IMR-90 (cell line): ENCODE data around the gene TNS3. TPM values are rescaled to one million over a fixed set of nuclear protein-coding genes. Genes with fewer than 3 reads are reported as not detected.

ENCODE experiments used
- ATAC-seq: fragments of 200-7000 bp; cut with Tn5 transposase; 2 replicates; pipeline ENCODE4 v1.9.1; 2020; ENCODE audit warnings: low read depth, mild to moderate bottlenecking, moderate library complexity
- BruUV-seq: library from RNA; stranded (reverse); fragments of 400-500 nt; replicated peaks from 2 replicates; lab custom pipeline; 2021; lab: Mats Ljungman, UMichigan
- CTCF ChIA-PET: fragments of 300-600 bp; formaldehyde crosslinking; extraction: SDS; loops from one replicate; lab custom pipeline; 2021; ENCODE audit warnings: antibody characterized with exemption; lab: Yijun Ruan, JAX
- POLR2A ChIA-PET: fragments of 300-600 bp; sonication (Branson Sonifier 250); formaldehyde crosslinking; loops from one replicate; lab custom pipeline; 2022; ENCODE audit warnings: antibody characterized with exemption; ENCODE audit not compliant: unreplicated experiment; lab: Charles Lee
- DNase-seq: peaks from one replicate; pipeline ENCODE4 v3.0.0; 2013
- H2AFZ ChIP-seq: replicated peaks from 2 replicates; pipeline ENCODE3; 2013; ENCODE audit warnings: low read length, mild to moderate bottlenecking; ENCODE audit not compliant: poor library complexity
- H2AK5ac ChIP-seq: 2 replicates; pipeline ENCODE4 v1.6.1; 2013; ENCODE audit warnings: low read depth, low read length, inconsistent platforms
- H2AK9ac ChIP-seq: replicated peaks from 2 replicates; pipeline ENCODE3; 2013; ENCODE audit warnings: mild to moderate bottlenecking, low read depth, low read length, moderate library complexity; ENCODE audit not compliant: poor library complexity
- H2BK120ac ChIP-seq: 2 replicates; pipeline ENCODE4 v1.6.1; 2013; ENCODE audit warnings: low read depth, low read length, inconsistent platforms
- H2BK15ac ChIP-seq: 3 replicates; pipeline ENCODE4 v1.6.1; 2013; ENCODE audit warnings: low read depth, low read length, inconsistent platforms
- H2BK20ac ChIP-seq: 2 replicates; pipeline ENCODE4 v1.6.1; 2013; ENCODE audit warnings: low read depth, mild to moderate bottlenecking, inconsistent platforms, low read length, moderate library complexity
- H2BK5ac ChIP-seq: 2 replicates; pipeline ENCODE4 v1.6.1; 2013; ENCODE audit warnings: mild to moderate bottlenecking, low read depth, low read length, inconsistent platforms; ENCODE audit not compliant: poor library complexity, severe bottlenecking
- H3K14ac ChIP-seq: replicated peaks from 2 replicates; pipeline ENCODE4 v1.6.1; 2013; ENCODE audit warnings: low read depth, low read length, inconsistent platforms
- H3K18ac ChIP-seq: 2 replicates; pipeline ENCODE4 v1.6.1; 2013; ENCODE audit warnings: low read depth, low read length, control low read depth
- H3K23ac ChIP-seq: 2 replicates; pipeline ENCODE4 v1.6.1; 2013; ENCODE audit warnings: low read depth, low read length, inconsistent platforms
- H3K27ac ChIP-seq: 2 replicates; pipeline ENCODE4 v1.5.1; 2013; ENCODE audit warnings: mild to moderate bottlenecking, control low read depth, low read length; ENCODE audit not compliant: insufficient read depth
- H3K27me3 ChIP-seq: 2 replicates; pipeline ENCODE4 v1.6.1; 2013; ENCODE audit warnings: low read length; ENCODE audit not compliant: control insufficient read depth, insufficient read depth
- H3K36me3 ChIP-seq: 2 replicates; pipeline ENCODE4 v1.6.1; 2013; ENCODE audit warnings: low read length, mixed read lengths; ENCODE audit not compliant: control insufficient read depth, insufficient read depth
- H3K4ac ChIP-seq: 2 replicates; pipeline ENCODE4 v1.6.1; 2013; ENCODE audit warnings: low read depth, low read length, inconsistent platforms
- H3K4me1 ChIP-seq: 2 replicates; pipeline ENCODE4 v1.6.1; 2013; ENCODE audit warnings: low read length, mixed read lengths; ENCODE audit not compliant: control insufficient read depth, insufficient read depth
- H3K4me2 ChIP-seq: 2 replicates; pipeline ENCODE4 v1.6.1; 2013; ENCODE audit warnings: low read depth, mild to moderate bottlenecking, control low read depth, low read length, moderate library complexity
- H3K4me3 ChIP-seq: 2 replicates; pipeline ENCODE4 v1.5.1; 2013; ENCODE audit warnings: low read depth, mild to moderate bottlenecking, control low read depth, low read length, moderate library complexity; ENCODE audit not compliant: insufficient read depth
- H3K56ac ChIP-seq: 2 replicates; pipeline ENCODE4 v1.6.1; 2013; ENCODE audit warnings: low read length, inconsistent platforms; ENCODE audit not compliant: insufficient read depth; ENCODE audit errors: extremely low read depth
- H3K79me1 ChIP-seq, 2 experiments: 2 replicates each; pipeline ENCODE4 v1.6.1; 2013; ENCODE audit warnings: low read length in 2 of 2, inconsistent platforms in 1 of 2, low read depth in 1 of 2
- H3K9ac ChIP-seq: 2 replicates; pipeline ENCODE4 v1.6.1; 2013; ENCODE audit warnings: low read depth, low read length, control low read depth
- H3K9me1 ChIP-seq: 2 replicates; pipeline ENCODE4 v1.6.1; 2013; ENCODE audit warnings: low read length, inconsistent platforms; ENCODE audit not compliant: insufficient read depth
- H3K9me3 ChIP-seq: 2 replicates; pipeline ENCODE4 v1.6.1; 2013; ENCODE audit warnings: low read length; ENCODE audit not compliant: control insufficient read depth, insufficient read depth
- H4K20me1 ChIP-seq: 2 replicates; pipeline ENCODE4 v1.6.1; 2013; ENCODE audit warnings: low read length, inconsistent platforms; ENCODE audit not compliant: insufficient read depth
- H4K5ac ChIP-seq: 2 replicates; pipeline ENCODE4 v1.6.1; 2013; ENCODE audit warnings: mild to moderate bottlenecking, low read depth, low read length, control low read depth
- H4K8ac ChIP-seq, 2 experiments: 2 replicates each; pipeline ENCODE4 v1.6.1; 2013; ENCODE audit warnings: low read depth in 2 of 2, low read length in 2 of 2, control low read depth in 1 of 2, inconsistent platforms in 1 of 2
- H4K91ac ChIP-seq: 2 replicates; pipeline ENCODE4 v1.6.1; 2013; ENCODE audit warnings: low read depth, low read length, inconsistent platforms; ENCODE audit not compliant: insufficient read depth
- CEBPB ChIP-seq: IDR thresholded peaks from 2 replicates; pipeline ENCODE4 v1.6.1; 2012; ENCODE audit warnings: low read depth, low read length, improper control_type of control experiment
- CTCF ChIP-seq: conservative IDR thresholded peaks from 2 replicates; pipeline ENCODE4 v1.5.1; 2012; ENCODE audit warnings: mild to moderate bottlenecking, low read depth, low read length, improper control_type of control experiment
- FOS ChIP-seq: fragments of 150-350 bp; IDR thresholded peaks from 2 replicates; pipeline ENCODE4 v1.6.1; 2016; ENCODE audit warnings: low read depth, low read length
- NFE2L2 ChIP-seq: fragments of 150-350 bp; IDR thresholded peaks from 2 replicates; pipeline ENCODE4 v1.6.1; 2016; ENCODE audit warnings: low read depth, mild to moderate bottlenecking, low read length
- POLR2A ChIP-seq: IDR thresholded peaks from 2 replicates; pipeline ENCODE4 v1.6.1; 2012; ENCODE audit warnings: mild to moderate bottlenecking, low read depth, low read length
- RAD21 ChIP-seq: IDR thresholded peaks from 2 replicates; pipeline ENCODE4 v1.6.1; 2012; ENCODE audit warnings: low read length, improper control_type of control experiment
- WGBS, 2 experiments: methylation state at CpG; one replicate each; pipeline versions ENCODE4 v1.1.5 to v1.1.7; 2013; ENCODE audit warnings: missing lambda C conversion rate in 2 of 2; ENCODE audit not compliant: insufficient read length in 1 of 2; ENCODE audit errors: extremely low coverage in 2 of 2; 5-methylcytosine and 5-hydroxymethylcytosine counted together
- dilution Hi-C: fragments of 300-500 bp; cut with HindIII; formaldehyde crosslinking; loops from one replicate; pipeline ENCODE4 v1.14.3; 2018; ENCODE audit warnings: low sequenced_read_pairs; ENCODE audit not compliant: unreplicated experiment
- in situ Hi-C: fragments of 300-500 bp; cut with MboI; formaldehyde crosslinking; loops from 3 replicates; pipeline ENCODE4 v1.14.3; 2019; ENCODE audit warnings: low sequenced_read_pairs, inconsistent platforms, mixed read lengths
- intact Hi-C: fragments of 100-400 bp; cut with micrococcal nuclease; formaldehyde crosslinking; loops from 2 replicates; pipeline ENCODE4 v1.10.0; 2022
- polyA plus RNA-seq, 3 experiments: library from polyadenylated mRNA; depleted of rRNA; stranded (reverse); fragments of >200 nt; gene quantifications; 2 replicates each; pipeline ENCODE4 v1.2.3, GENCODE V29; 2012; ENCODE audit warnings: low replicate concordance in 1 of 3
- total RNA-seq: library from RNA; depleted of rRNA; stranded (reverse); fragments of >200 nt; gene quantifications from 2 replicates; pipeline ENCODE4 v1.2.3, GENCODE V29; 2012

Gene TNS3
- total and polyA plus RNA-seq, 2 of the 4 experiments (the other 2 are of a cell fraction), result 64.3 to 79.2 TPM

- Histone ChIP-seq H3K23ac (peak overlapping the region; percentile 89; the same call in 1 of the 2 replicates), H3K36me3 (peaks cover 15% of the 10 kb centered on the region), H3K9ac (no peak overlapping the region), H2BK5ac (peak overlapping the region; percentile 74), H4K8ac (0 out of 4 replicates have a peak overlapping the region, but pooled peaks of 1 of the 2 experiments have one; percentile 42), H2BK15ac (no peak overlapping the region), H3K79me1 (peaks cover 28 to 84% of the 10 kb centered on the region in 2 experiments), H3K18ac (no peak overlapping the region), H3K27me3 (no peaks in the 10 kb centered on the region), H3K9me1 (peaks cover 43% of the 10 kb centered on the region), H3K56ac (no peak overlapping the region), H2AFZ (no peak overlapping the region), H3K9me3 (no peaks in the 10 kb centered on the region), H2AK9ac (peak overlapping the region; percentile 22), H3K27ac (peak overlapping the region; percentile 42; the same call in 1 of the 2 replicates), H3K14ac (no peak overlapping the region; the same call in 1 of the 2 replicates), H3K4me2 (peak overlapping the region; percentile 23; the same call in 1 of the 2 replicates), H2BK20ac (no peak overlapping the region), H2AK5ac (0 out of 2 replicates have a peak overlapping the region, but pooled peaks have one; percentile 25), H3K4me1 (peaks cover 39% of the 10 kb centered on the region), H3K4ac (peak overlapping the region; percentile 94; the same call in 1 of the 2 replicates), H4K5ac (no peak overlapping the region), H4K91ac (no peak overlapping the region), H2BK120ac (peak overlapping the region; percentile 53), H3K4me3 (no peak overlapping the region), H4K20me1 (peaks cover 36% of the 10 kb centered on the region)
- TF ChIP-seq RAD21 (peak; percentile 29; the same call in 1 of the 2 replicates), NFE2L2 (no peak), FOS (peak; percentile 26; the same call in 1 of the 2 replicates), CTCF (peak; percentile 44), POLR2A (no peak), CEBPB (peak; percentile 53)
- BruUV-seq, result no TSS peak
- dilution Hi-C loops, result no loop called here
- ChIA-PET CTCF (interaction anchor here (0.8 to 1.0 kb wide), 3 partner anchors 10 to 19 kb away, joined by 3 to 7 read pairs (median 3); no protein-coding TSS in a partner anchor), POLR2A (no interaction called here)
- DNase-seq (peak; percentile 90), ATAC-seq (peak; percentile 57)
- intact Hi-C loops, result loop anchor here (5.0 kb wide), 1 partner anchor 36 kb away; no protein-coding TSS in a partner anchor
- WGBS, 2 experiments, result no CpG with 5 or more reads among the region's 2 CpGs
- in situ Hi-C loops, result no loop called here
These were observed 255.7 kb downstream of the TNS3 start for GRCh38 chr7:47326220-47326619.
